Ishikawa (cell line): ENCODE data around the gene PDZRN3.

Experiments
- CEBPB ChIP-seq: IDR thresholded peaks from 2 replicates; pipeline ENCODE4 v1.6.1; 2012
- CREB1 ChIP-seq: IDR thresholded peaks from 2 replicates; pipeline ENCODE4 v1.6.1; 2012; ENCODE audit warnings: low read depth
- EGR1 ChIP-seq: IDR thresholded peaks from 2 replicates; pipeline ENCODE4 v1.6.1; 2012
- EP300 ChIP-seq: IDR thresholded peaks from 2 replicates; pipeline ENCODE4 v1.6.1; 2012; ENCODE audit warnings: borderline replicate concordance
- FOXM1 ChIP-seq: IDR thresholded peaks from 2 replicates; pipeline ENCODE4 v1.6.1; 2012; ENCODE audit warnings: low read depth, borderline replicate concordance
- MAX ChIP-seq: IDR thresholded peaks from 2 replicates; pipeline ENCODE4 v1.6.1; 2012
- NFIC ChIP-seq: IDR thresholded peaks from 2 replicates; pipeline ENCODE4 v1.6.1; 2012
- RAD21 ChIP-seq: IDR thresholded peaks from 2 replicates; pipeline ENCODE4 v1.6.1; 2012; ENCODE audit warnings: low read depth
- REST ChIP-seq: IDR thresholded peaks from 2 replicates; pipeline ENCODE4 v1.6.1; 2012; ENCODE audit warnings: low read depth, mild to moderate bottlenecking
- TAF1 ChIP-seq: IDR thresholded peaks from 2 replicates; pipeline ENCODE4 v1.6.1; 2012; ENCODE audit warnings: low read depth, mild to moderate bottlenecking
- TCF12 ChIP-seq: IDR thresholded peaks from 2 replicates; pipeline ENCODE4 v1.6.1; 2012; ENCODE audit warnings: low read depth
- TEAD4 ChIP-seq: IDR thresholded peaks from 2 replicates; pipeline ENCODE4 v1.6.1; 2012
- USF1 ChIP-seq: IDR thresholded peaks from 2 replicates; pipeline ENCODE4 v1.6.1; 2012
- YY1 ChIP-seq: IDR thresholded peaks from 2 replicates; pipeline ENCODE4 v1.6.1; 2012; ENCODE audit warnings: low read depth
- ZBTB7A ChIP-seq: IDR thresholded peaks from 2 replicates; pipeline ENCODE4 v1.6.1; 2012; ENCODE audit warnings: low read depth

Gene PDZRN3

GRCh38 chr3:73624821-73625665 is at the start of gene PDZRN3:
Gene PDZRN3 (minus strand): TSS chr3:73624941.
- no peak for TF ChIP-seq CREB1
- TF ChIP-seq USF1, result no peak
- no peak for TF ChIP-seq TEAD4
- no peak for TF ChIP-seq EGR1
- TF ChIP-seq EP300, result no peak
- no peak for TF ChIP-seq NFIC
- TF ChIP-seq TAF1, result no peak
- no peak for TF ChIP-seq RAD21
- no peak for TF ChIP-seq REST

- TF ChIP-seq CREB1 (no peak), MAX (no peak), FOXM1 (no peak), TAF1 (no peak), EGR1 (no peak), USF1 (no peak), NFIC (no peak), YY1 (no peak)
These were observed 49.5 kb upstream of the PDZRN3 start for GRCh38 chr3:73674280-73674679.

- TF ChIP-seq TAF1 (no peak), EGR1 (no peak), USF1 (no peak), CREB1 (no peak), FOXM1 (no peak), MAX (no peak), TEAD4 (no peak), NFIC (no peak), YY1 (no peak), REST (no peak), CEBPB (no peak), RAD21 (no peak), ZBTB7A (no peak), EP300 (no peak), TCF12 (no peak)
These were observed 44.5 kb upstream of the PDZRN3 start for GRCh38 chr3:73669260-73669659.

- no peak for TF ChIP-seq YY1
- no peak for TF ChIP-seq USF1
- no peak for TF ChIP-seq CEBPB
- no peak for TF ChIP-seq TAF1
- TF ChIP-seq TEAD4, result no peak
- no peak for TF ChIP-seq TCF12
- no peak for TF ChIP-seq EGR1
- TF ChIP-seq CREB1, result no peak
- no peak for TF ChIP-seq NFIC
- no peak for TF ChIP-seq MAX
- TF ChIP-seq REST, result no peak
- TF ChIP-seq ZBTB7A, result no peak
- no peak for TF ChIP-seq FOXM1
- TF ChIP-seq RAD21, result no peak
- TF ChIP-seq EP300, result no peak
These were observed 43.6 kb upstream of the PDZRN3 start for GRCh38 chr3:73668391-73668790.
